Measurements from ENCODE around the gene PSD4. TPM values are rescaled to one million over a fixed set of nuclear protein-coding genes. Genes with fewer than 3 reads are reported as not detected.

Gene PSD4
- polyA plus RNA-seq, 2 of the 4 experiments (the other 2 are of a cell fraction) = 5.4 to 21.6 TPM

- Histone ChIP-seq H3K4me1 (no peaks in the 10 kb centered on the region), H3K4me2 (no peak overlapping the region), H3K27ac (no peak overlapping the region), H3K4me3 (no peak overlapping the region), H3K9me3 (no peaks in the 10 kb centered on the region)
- 55% methylated on average over 10 of the region's 15 CpGs for WGBS (ENCODE audit: missing lambda C conversion rate)
- FAIRE-seq (no peak), DNase-seq (ENCODE audit: low read depth in 1 of 2, low spot score in 1 of 2) (no peak), ATAC-seq (no peak; a peak in 1 of 6 replicates)
- POLR2A ChIA-PET = no interaction called here
- no peak for TF ChIP-seq HES2 (IDR thresholded peaks at IDR 0.05)
- TF ChIP-seq RARB (CRISPR knock-in tag; IDR thresholded peaks at IDR 0.05) = no peak
- no peak for TF ChIP-seq JUN (IDR thresholded peaks at IDR 0.05)
- TF ChIP-seq, protein P1, sequence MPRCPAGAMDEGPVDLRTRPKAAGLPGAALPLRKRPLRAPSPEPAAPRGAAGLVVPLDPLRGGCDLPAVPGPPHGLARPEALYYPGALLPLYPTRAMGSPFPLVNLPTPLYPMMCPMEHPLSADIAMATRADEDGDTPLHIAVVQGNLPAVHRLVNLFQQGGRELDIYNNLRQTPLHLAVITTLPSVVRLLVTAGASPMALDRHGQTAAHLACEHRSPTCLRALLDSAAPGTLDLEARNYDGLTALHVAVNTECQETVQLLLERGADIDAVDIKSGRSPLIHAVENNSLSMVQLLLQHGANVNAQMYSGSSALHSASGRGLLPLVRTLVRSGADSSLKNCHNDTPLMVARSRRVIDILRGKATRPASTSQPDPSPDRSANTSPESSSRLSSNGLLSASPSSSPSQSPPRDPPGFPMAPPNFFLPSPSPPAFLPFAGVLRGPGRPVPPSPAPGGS (IDR thresholded peaks at IDR 0.05) = no peak
- no peak for TF ChIP-seq RNF2 (IDR thresholded peaks at IDR 0.05; ENCODE audit: borderline replicate concordance, low read depth)
- TF ChIP-seq BHLHE40 (IDR thresholded peaks at IDR 0.05; ENCODE audit: low read depth, low read length) = no peak
- TF ChIP-seq CBX8 (IDR thresholded peaks at IDR 0.05) = no peak
- no peak for TF ChIP-seq HOXA7 (CRISPR knock-in tag; IDR thresholded peaks at IDR 0.05)
- no peak for TF ChIP-seq SREBF2 (IDR thresholded peaks at IDR 0.05)
- no peak for TF ChIP-seq CHD2 (IDR thresholded peaks at IDR 0.05; ENCODE audit: low read length, partially characterized antibody)
- CTCF ChIA-PET = interaction anchor here (1.3 to 5.1 kb wide), 7 partner anchors 8 to 188 kb away, joined by 3 to 39 read pairs (median 6); no protein-coding TSS in a partner anchor
These were observed 8.9 kb downstream of the PSD4 start for GRCh38 chr2:113182471-113183260.

DNA sequence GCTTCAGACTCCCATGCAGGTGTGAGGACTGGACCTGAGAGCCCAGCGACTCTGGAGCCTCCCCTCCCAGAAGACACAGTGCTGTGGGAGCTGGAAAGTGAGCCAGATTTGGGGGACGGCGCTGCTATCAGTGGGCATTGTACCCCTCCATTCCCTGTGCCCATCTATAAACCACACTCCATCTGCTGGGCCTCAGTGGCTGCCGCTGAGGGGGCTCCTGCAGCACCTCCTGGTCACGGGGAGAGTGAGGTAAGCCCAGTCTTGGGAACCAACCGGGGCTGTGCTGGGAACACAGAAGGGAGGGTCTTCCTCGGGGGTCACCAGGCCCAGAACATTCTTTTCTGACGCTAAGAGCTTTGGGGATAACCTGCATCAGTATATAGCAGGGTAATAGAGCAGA, 9.5 kb downstream of the PSD4 start:
- TF ChIP-seq ESRRA (IDR thresholded peaks at IDR 0.05; ENCODE audit: borderline replicate concordance, low read length) (no peak), SREBF2 (IDR thresholded peaks at IDR 0.05) (no peak), MAZ (IDR thresholded peaks at IDR 0.05; ENCODE audit: borderline replicate concordance, low read depth, low read length) (no peak), EHF (CRISPR knock-in tag; IDR thresholded peaks at IDR 0.05) (no peak), EHMT2 (IDR thresholded peaks at IDR 0.05; ENCODE audit: low read depth) (no peak), KDM1A (IDR thresholded peaks at IDR 0.05; ENCODE audit: low read depth) (no peak), EP300 (IDR thresholded peaks at IDR 0.05) (no peak), MYC (IDR thresholded peaks at IDR 0.05; ENCODE audit: borderline replicate concordance, low read length) (no peak), HDAC2 (IDR thresholded peaks at IDR 0.05) (no peak), USF2 (IDR thresholded peaks at IDR 0.05) (no peak), TP53 (CRISPR knock-in tag; IDR thresholded peaks at IDR 0.05) (no peak), FOSB (CRISPR knock-in tag; IDR thresholded peaks at IDR 0.05) (no peak), HOXB13 (CRISPR knock-in tag; IDR thresholded peaks at IDR 0.05; ENCODE audit: low read depth) (no peak), CBX2 (IDR thresholded peaks at IDR 0.05; ENCODE audit: borderline replicate concordance, low read depth) (no peak), NR3C1 (IDR thresholded peaks at IDR 0.05) (no peak), SMC3 (IDR thresholded peaks at IDR 0.05) (no peak), JUNB (IDR thresholded peaks at IDR 0.05) (no peak)
- TF ChIP-seq, protein P2, sequence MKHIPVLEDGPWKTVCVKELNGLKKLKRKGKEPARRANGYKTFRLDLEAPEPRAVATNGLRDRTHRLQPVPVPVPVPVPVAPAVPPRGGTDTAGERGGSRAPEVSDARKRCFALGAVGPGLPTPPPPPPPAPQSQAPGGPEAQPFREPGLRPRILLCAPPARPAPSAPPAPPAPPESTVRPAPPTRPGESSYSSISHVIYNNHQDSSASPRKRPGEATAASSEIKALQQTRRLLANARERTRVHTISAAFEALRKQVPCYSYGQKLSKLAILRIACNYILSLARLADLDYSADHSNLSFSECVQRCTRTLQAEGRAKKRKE (CRISPR knock-in tag; IDR thresholded peaks at IDR 0.05; ENCODE audit: low read depth) = no peak
- no peak for FAIRE-seq
- POLR2A ChIA-PET = no interaction called here

More for the DNA sequence above, 9.5 kb downstream of the PSD4 start:
- WGBS (ENCODE audit: missing lambda C conversion rate) = 68% methylated on average over 8 of the region's 8 CpGs
- no peak overlapping the region for H3K27ac ChIP-seq
- ATAC-seq = no peak
- CTCF ChIA-PET = interaction anchor here (0.9 to 5.1 kb wide), 6 partner anchors 8 to 207 kb away, joined by 4 to 39 read pairs (median 6); no protein-coding TSS in a partner anchor
- no peaks in the 10 kb centered on the region for H3K9me3 ChIP-seq
- no peak for DNase-seq (ENCODE audit: low read depth in 1 of 2, low spot score in 1 of 2)
- H3K4me2 ChIP-seq = no peak overlapping the region
- H3K4me3 ChIP-seq = no peak overlapping the region
- H3K4me1 ChIP-seq = no peaks in the 10 kb centered on the region

Data from A549 (cell line).